ENCODE data around the gene KCNMA1.

- no peak for TF ChIP-seq CTCF (IDR thresholded peaks at IDR 0.05)
- TF ChIP-seq EP300 (IDR thresholded peaks at IDR 0.05; ENCODE audit: low read depth), result no peak
These were observed 636.4 kb downstream of the KCNMA1 start for GRCh38 chr10:77001206-77001605.
